GM12878 (cell line): ENCODE results near the gene SLC7A10.

Experiments used
- CHD4 ChIP-seq: fragments of 200-600 bp; sonication (generic); IDR thresholded peaks from 2 replicates; pipeline ENCODE4 v1.6.1; 2016; ENCODE audit warnings: mild to moderate bottlenecking
- CREB1 ChIP-seq: IDR thresholded peaks from 2 replicates; pipeline ENCODE4 v1.6.1; 2012; ENCODE audit warnings: low read depth, mild to moderate bottlenecking, inconsistent platforms
- CTCF ChIP-seq, 3 experiments: IDR thresholded peaks in 2 of 3; conservative IDR thresholded peaks in 1 of 3; 2 replicates each; pipeline ENCODE4 v1.5.1; 2011; ENCODE audit warnings: low read depth in 3 of 3, low read length in 3 of 3, mild to moderate bottlenecking in 3 of 3, control low read depth in 2 of 3, moderate library complexity in 2 of 3, inconsistent platforms in 1 of 3, mixed read lengths in 1 of 3; ENCODE audit not compliant: control insufficient read depth in 2 of 3, insufficient read depth in 1 of 3; ENCODE audit errors: extremely low read depth in 1 of 3
- EGR1 ChIP-seq, 2 experiments: IDR thresholded peaks; 1 replicate in 1 of 2; 2 replicates in 1 of 2; pipeline ENCODE4 v1.6.1; 2011 to 2012; ENCODE audit warnings: low read depth in 2 of 2, low read length in 2 of 2, borderline replicate concordance in 1 of 2, mild to moderate bottlenecking in 1 of 2, moderate library complexity in 1 of 2
- EP300 ChIP-seq, 2 experiments: fragments of 150-350 bp in 1 of 2; IDR thresholded peaks; 2 replicates each; pipeline ENCODE4 v1.6.1; 2011 to 2012; ENCODE audit warnings: low read depth in 2 of 2, low read length in 2 of 2, borderline replicate concordance in 1 of 2, improper control_type of control experiment in 1 of 2, inconsistent platforms in 1 of 2; ENCODE audit not compliant: control insufficient read depth in 1 of 2
- ESRRA ChIP-seq: IDR thresholded peaks from 2 replicates; pipeline ENCODE4 v1.6.1; 2012; ENCODE audit warnings: mild to moderate bottlenecking, low read length, improper control_type of control experiment
- EZH2 ChIP-seq: IDR thresholded peaks from 2 replicates; pipeline ENCODE4 v1.6.1; 2012; ENCODE audit warnings: low read depth, mild to moderate bottlenecking, control low read depth, inconsistent platforms, low read length, borderline replicate concordance; ENCODE audit not compliant: control insufficient read depth
- HCFC1 ChIP-seq: fragments of 150-350 bp; IDR thresholded peaks from 2 replicates; pipeline ENCODE4 v1.6.1; 2014; ENCODE audit warnings: low read length
- MAX ChIP-seq: IDR thresholded peaks from 2 replicates; pipeline ENCODE4 v1.6.1; 2012; ENCODE audit warnings: low read depth, low read length, improper control_type of control experiment
- POLR2AphosphoS5 ChIP-seq: IDR thresholded peaks from 2 replicates; pipeline ENCODE4 v1.6.1; 2011; ENCODE audit warnings: mild to moderate bottlenecking, low read length, inconsistent platforms
- RFX5 ChIP-seq: IDR thresholded peaks from 2 replicates; pipeline ENCODE4 v1.6.1; 2011; ENCODE audit warnings: low read depth, low read length, improper control_type of control experiment
- USF1 ChIP-seq: IDR thresholded peaks from 2 replicates; pipeline ENCODE4 v1.6.1; 2011; ENCODE audit warnings: borderline replicate concordance, low read depth, mild to moderate bottlenecking, moderate library complexity, mixed read lengths, low read length; ENCODE audit not compliant: insufficient read depth; ENCODE audit errors: extremely low read length
- ZNF24 ChIP-seq: fragments of 450-650 bp; IDR thresholded peaks from 2 replicates; pipeline ENCODE4 v1.6.1; 2017; ENCODE audit warnings: antibody characterized with exemption, mild to moderate bottlenecking
- ZNF384 ChIP-seq: IDR thresholded peaks from 2 replicates; pipeline ENCODE4 v1.6.1; 2012; ENCODE audit warnings: low read depth, mild to moderate bottlenecking, low read length, improper control_type of control experiment, borderline replicate concordance

- no peak for TF ChIP-seq ZNF384
- TF ChIP-seq CHD4: no peak
- no peak for TF ChIP-seq MAX
- TF ChIP-seq CREB1: peak; percentile 45
- peak in 1 of 2 experiments; percentile 18; a peak in 1 of 4 replicates for TF ChIP-seq EP300 (IDR thresholded peaks at IDR 0.05; ENCODE audit: borderline replicate concordance in 1 of 2, control insufficient read depth in 1 of 2, low read depth in 2 of 2, low read length in 2 of 2)
- TF ChIP-seq ZNF24: peak; percentile 100
- TF ChIP-seq CTCF (IDR thresholded peaks at IDR 0.05 in 2 of 3, conservative IDR thresholded peaks at IDR 0.05 in 1 of 3; ENCODE audit: control insufficient read depth in 2 of 3, extremely low read depth in 1 of 3, insufficient read depth in 1 of 3, low read depth in 3 of 3, low read length in 3 of 3): 0 out of 6 replicates have a peak, but pooled peaks of 1 of the 3 experiments have one; percentile 1
- TF ChIP-seq USF1: no peak
- TF ChIP-seq POLR2AphosphoS5: peak; percentile 95
- peak; percentile 54 to 94 for TF ChIP-seq EGR1 (IDR thresholded peaks at IDR 0.05; ENCODE audit: borderline replicate concordance in 1 of 2, low read depth in 2 of 2, low read length in 2 of 2)
- TF ChIP-seq EZH2: no peak
- no peak for TF ChIP-seq RFX5
- TF ChIP-seq ESRRA: peak; percentile 82; the same call in 1 of the 2 replicates
- no peak for TF ChIP-seq HCFC1
Observed at GRCh38 chr19:33176670-33177416, 48.8 kb downstream of the SLC7A10 start.
